Esophagus squamous epithelium (tissue), 4 donors: ENCODE results near the gene PLEKHA3.

ENCODE experiments used
- POLR2A ChIP-seq, 4 donors: fragments of 450-650 bp; IDR thresholded peaks; one replicate each; pipeline ENCODE4 v1.6.1; 2017; ENCODE audit warnings: antibody characterized with exemption in 4 of 4, mild to moderate bottlenecking in 4 of 4, moderate library complexity in 3 of 4
- TF ChIP-seq, protein P1 (sequence below), 6 experiments: fragments of 450-650 bp in 4 of 6; fragments of 200-600 bp in 2 of 6; sonication (generic) in 2 of 6; IDR thresholded peaks; one replicate each; pipeline ENCODE4 v1.5.1; 2016 to 2019; ENCODE audit warnings: antibody characterized with exemption in 6 of 6, mild to moderate bottlenecking in 4 of 6, moderate library complexity in 4 of 6

DNA sequence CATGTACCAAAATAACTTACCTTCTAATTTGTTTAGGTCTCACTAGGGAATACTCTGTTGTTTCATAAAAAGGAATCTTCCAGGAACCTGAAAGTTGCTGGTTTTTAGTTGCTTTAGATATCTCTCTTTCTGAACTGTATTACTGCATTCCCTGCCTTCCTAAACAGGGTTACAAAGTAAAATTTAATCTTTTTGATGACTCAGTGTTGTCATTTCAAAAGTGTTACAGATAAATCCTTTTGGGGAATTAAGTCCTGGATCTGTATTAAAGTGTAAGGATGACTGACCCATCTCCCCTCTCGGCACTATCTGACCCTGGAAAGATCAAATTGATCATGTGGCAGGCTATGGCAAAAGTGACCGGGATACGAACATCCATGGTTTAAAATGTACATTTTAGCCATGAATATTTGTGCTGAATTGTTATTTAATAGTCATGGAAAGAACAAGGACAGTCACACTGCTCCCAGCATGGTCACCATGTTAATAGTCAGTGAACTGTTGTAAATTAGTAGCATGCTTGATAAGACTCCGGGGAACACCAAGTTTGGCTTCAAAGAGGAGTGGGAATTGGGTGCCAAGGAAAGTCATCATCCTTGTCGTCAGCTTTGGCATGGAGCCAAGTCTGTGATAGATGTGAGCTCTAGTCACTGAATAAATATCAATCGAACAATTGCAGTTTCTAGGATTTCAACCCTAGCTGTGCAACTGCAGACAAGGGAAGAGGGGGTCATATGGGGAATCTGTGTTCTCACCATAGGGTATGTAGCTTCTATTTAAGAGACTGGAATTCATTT lies 4.2 kb downstream of the PLEKHA3 start:
- TF ChIP-seq, protein P1, sequence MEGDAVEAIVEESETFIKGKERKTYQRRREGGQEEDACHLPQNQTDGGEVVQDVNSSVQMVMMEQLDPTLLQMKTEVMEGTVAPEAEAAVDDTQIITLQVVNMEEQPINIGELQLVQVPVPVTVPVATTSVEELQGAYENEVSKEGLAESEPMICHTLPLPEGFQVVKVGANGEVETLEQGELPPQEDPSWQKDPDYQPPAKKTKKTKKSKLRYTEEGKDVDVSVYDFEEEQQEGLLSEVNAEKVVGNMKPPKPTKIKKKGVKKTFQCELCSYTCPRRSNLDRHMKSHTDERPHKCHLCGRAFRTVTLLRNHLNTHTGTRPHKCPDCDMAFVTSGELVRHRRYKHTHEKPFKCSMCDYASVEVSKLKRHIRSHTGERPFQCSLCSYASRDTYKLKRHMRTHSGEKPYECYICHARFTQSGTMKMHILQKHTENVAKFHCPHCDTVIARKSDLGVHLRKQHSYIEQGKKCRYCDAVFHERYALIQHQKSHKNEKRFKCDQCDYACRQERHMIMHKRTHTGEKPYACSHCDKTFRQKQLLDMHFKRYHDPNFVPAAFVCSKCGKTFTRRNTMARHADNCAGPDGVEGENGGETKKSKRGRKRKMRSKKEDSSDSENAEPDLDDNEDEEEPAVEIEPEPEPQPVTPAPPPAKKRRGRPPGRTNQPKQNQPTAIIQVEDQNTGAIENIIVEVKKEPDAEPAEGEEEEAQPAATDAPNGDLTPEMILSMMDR (IDR thresholded peaks at IDR 0.05): no peak
- TF ChIP-seq POLR2A (IDR thresholded peaks at IDR 0.05): no peak
